ENCODE data around the gene FGF19.

- TF ChIP-seq SP1 (IDR thresholded peaks at IDR 0.05): no peak
- no peak for TF ChIP-seq FOXM1 (IDR thresholded peaks at IDR 0.05; ENCODE audit: borderline replicate concordance)
- no peak for TF ChIP-seq SUZ12 (IDR thresholded peaks at IDR 0.05)
- TF ChIP-seq ELF4 (IDR thresholded peaks at IDR 0.05): no peak
- no peak for TF ChIP-seq PKNOX1 (IDR thresholded peaks at IDR 0.05)
- TF ChIP-seq HDGF (IDR thresholded peaks at IDR 0.05; ENCODE audit: borderline replicate concordance): no peak
- no peak for TF ChIP-seq TARDBP (IDR thresholded peaks at IDR 0.05)
- TF ChIP-seq BHLHE40 (IDR thresholded peaks at IDR 0.05; ENCODE audit: borderline replicate concordance): no peak
- no peak for TF ChIP-seq FOXK2 (IDR thresholded peaks at IDR 0.05)
Observed at GRCh38 chr11:69721745-69722144, 17.9 kb upstream of the FGF19 start.

Measured in HEK293T (cell line).